Ishikawa (cell line): Measurements from ENCODE around the gene TNFAIP3.

ENCODE experiments used
- CREB1 ChIP-seq: IDR thresholded peaks from 2 replicates; pipeline ENCODE4 v1.6.1; 2012; ENCODE audit warnings: low read depth
- EP300 ChIP-seq: IDR thresholded peaks from 2 replicates; pipeline ENCODE4 v1.6.1; 2012; ENCODE audit warnings: borderline replicate concordance
- NFIC ChIP-seq: IDR thresholded peaks from 2 replicates; pipeline ENCODE4 v1.6.1; 2012
- RAD21 ChIP-seq: IDR thresholded peaks from 2 replicates; pipeline ENCODE4 v1.6.1; 2012; ENCODE audit warnings: low read depth
- TAF1 ChIP-seq: IDR thresholded peaks from 2 replicates; pipeline ENCODE4 v1.6.1; 2012; ENCODE audit warnings: low read depth, mild to moderate bottlenecking
- TCF12 ChIP-seq: IDR thresholded peaks from 2 replicates; pipeline ENCODE4 v1.6.1; 2012; ENCODE audit warnings: low read depth
- USF1 ChIP-seq: IDR thresholded peaks from 2 replicates; pipeline ENCODE4 v1.6.1; 2012

GRCh38 chr6:137884149-137884909 lies 17.3 kb downstream of the TNFAIP3 start:
- no peak for TF ChIP-seq USF1
- no peak for TF ChIP-seq TCF12
- no peak for TF ChIP-seq TAF1
- no peak for TF ChIP-seq EP300
- TF ChIP-seq NFIC, result no peak
- TF ChIP-seq RAD21, result no peak
- no peak for TF ChIP-seq CREB1
